HEK293 (cell line): ENCODE data around the gene CPA2.

Source experiments
- EGR2 ChIP-seq: fragments of 450-650 bp; formaldehyde crosslinking; IDR thresholded peaks from 2 replicates; pipeline ENCODE4 v1.5.1; 2016; ENCODE audit warnings: low read depth, missing biosample characterization, missing genetic modification characterization
- GFI1B ChIP-seq: fragments of 450-650 bp; formaldehyde crosslinking; IDR thresholded peaks from 2 replicates; pipeline ENCODE4 v1.5.1; 2016; ENCODE audit warnings: missing biosample characterization, missing genetic modification characterization
- INSM2 ChIP-seq: fragments of 450-650 bp; formaldehyde crosslinking; IDR thresholded peaks from 2 replicates; pipeline ENCODE4 v1.5.1; 2016; ENCODE audit warnings: missing biosample characterization, missing genetic modification characterization
- KLF16 ChIP-seq: fragments of 450-650 bp; formaldehyde crosslinking; IDR thresholded peaks from 2 replicates; pipeline ENCODE4 v1.5.1; 2017; ENCODE audit warnings: missing biosample characterization, missing genetic modification characterization
- REST ChIP-seq: fragments of 450-650 bp; formaldehyde crosslinking; IDR thresholded peaks from 2 replicates; pipeline ENCODE4 v1.5.1; 2016; ENCODE audit warnings: missing biosample characterization, missing genetic modification characterization
- SCRT2 ChIP-seq: fragments of 450-650 bp; formaldehyde crosslinking; IDR thresholded peaks from 2 replicates; pipeline ENCODE4 v1.5.1; 2016; ENCODE audit warnings: missing biosample characterization, missing genetic modification characterization
- TSHZ1 ChIP-seq: fragments of 450-650 bp; formaldehyde crosslinking; IDR thresholded peaks from 2 replicates; pipeline ENCODE4 v1.5.1; 2016; ENCODE audit warnings: missing biosample characterization, missing genetic modification characterization, borderline replicate concordance
- ZBTB10 ChIP-seq: fragments of 450-650 bp; formaldehyde crosslinking; IDR thresholded peaks from 2 replicates; pipeline ENCODE4 v1.5.1; 2016; ENCODE audit warnings: missing biosample characterization, missing genetic modification characterization
- ZBTB20 ChIP-seq: fragments of 450-650 bp; formaldehyde crosslinking; IDR thresholded peaks from 2 replicates; pipeline ENCODE4 v1.5.1; 2016; ENCODE audit warnings: missing biosample characterization, missing genetic modification characterization
- ZNF121 ChIP-seq: fragments of 450-650 bp; formaldehyde crosslinking; IDR thresholded peaks from 2 replicates; pipeline ENCODE4 v1.5.1; 2016; ENCODE audit warnings: missing biosample characterization, missing genetic modification characterization
- ZNF184 ChIP-seq: fragments of 450-650 bp; IDR thresholded peaks from 2 replicates; pipeline ENCODE4 v1.5.1; 2018; ENCODE audit warnings: missing biosample characterization, mild to moderate bottlenecking, missing genetic modification characterization
- ZNF221 ChIP-seq: fragments of 450-650 bp; formaldehyde crosslinking; IDR thresholded peaks from 2 replicates; pipeline ENCODE4 v1.5.1; 2017; ENCODE audit warnings: missing biosample characterization, missing genetic modification characterization, borderline replicate concordance
- ZNF24 ChIP-seq: fragments of 450-650 bp; formaldehyde crosslinking; IDR thresholded peaks from 2 replicates; pipeline ENCODE4 v1.5.1; 2016; ENCODE audit warnings: missing biosample characterization, missing genetic modification characterization
- ZNF302 ChIP-seq: fragments of 450-650 bp; formaldehyde crosslinking; IDR thresholded peaks from 2 replicates; pipeline ENCODE4 v1.5.1; 2016; ENCODE audit warnings: missing biosample characterization, missing genetic modification characterization, low read depth
- ZNF548 ChIP-seq: fragments of 450-650 bp; formaldehyde crosslinking; IDR thresholded peaks from 2 replicates; pipeline ENCODE4 v1.5.1; 2016; ENCODE audit warnings: missing biosample characterization, missing genetic modification characterization
- ZNF585B ChIP-seq: fragments of 450-650 bp; formaldehyde crosslinking; IDR thresholded peaks from 2 replicates; pipeline ENCODE4 v1.5.1; 2016; ENCODE audit warnings: missing biosample characterization, missing genetic modification characterization
- ZNF600 ChIP-seq: fragments of 450-650 bp; formaldehyde crosslinking; IDR thresholded peaks from 2 replicates; pipeline ENCODE4 v1.5.1; 2016; ENCODE audit warnings: missing biosample characterization, missing genetic modification characterization
- ZNF654 ChIP-seq: fragments of 450-650 bp; formaldehyde crosslinking; IDR thresholded peaks from 2 replicates; pipeline ENCODE4 v1.5.1; 2016; ENCODE audit warnings: low read depth, missing biosample characterization, missing genetic modification characterization
- ZNF677 ChIP-seq: fragments of 450-650 bp; IDR thresholded peaks from 2 replicates; pipeline ENCODE4 v1.5.0; 2018; ENCODE audit warnings: missing biosample characterization, mild to moderate bottlenecking, missing genetic modification characterization, moderate library complexity
- ZNF704 ChIP-seq: fragments of 450-650 bp; formaldehyde crosslinking; IDR thresholded peaks from 2 replicates; pipeline ENCODE4 v1.5.1; 2016; ENCODE audit warnings: missing biosample characterization, missing genetic modification characterization
- ZNF707 ChIP-seq: fragments of 450-650 bp; formaldehyde crosslinking; IDR thresholded peaks from 2 replicates; pipeline ENCODE4 v1.5.1; 2016; ENCODE audit warnings: missing biosample characterization, missing genetic modification characterization
- ZNF776 ChIP-seq: fragments of 450-650 bp; formaldehyde crosslinking; IDR thresholded peaks from 2 replicates; pipeline ENCODE4 v1.5.0; 2017; ENCODE audit warnings: missing biosample characterization, missing genetic modification characterization, borderline replicate concordance
- ZSCAN5A ChIP-seq: fragments of 450-650 bp; formaldehyde crosslinking; IDR thresholded peaks from 2 replicates; pipeline ENCODE4 v1.5.1; 2016; ENCODE audit warnings: missing biosample characterization, missing genetic modification characterization

The CPA2 gene

GRCh38 chr7:130242198-130243014 is 24.3 kb upstream of the CPA2 start (continued):
- TF ChIP-seq REST (tag by site-specific recombination) (no peak), ZNF221 (no peak), GFI1B (tag by site-specific recombination) (no peak), KLF16 (tag by site-specific recombination) (no peak), ZNF600 (no peak), ZNF548 (tag by site-specific recombination) (no peak), ZNF121 (tag by site-specific recombination) (no peak), ZNF704 (tag by site-specific recombination) (no peak), ZNF654 (tag by site-specific recombination) (peak; percentile 96), ZNF677 (no peak), ZNF585B (tag by site-specific recombination) (no peak), ZNF707 (tag by site-specific recombination) (no peak), ZNF302 (tag by site-specific recombination) (no peak), SCRT2 (tag by site-specific recombination) (peak; percentile 59; the same call in 1 of the 2 replicates), EGR2 (tag by site-specific recombination) (no peak), ZNF776 (tag by site-specific recombination) (no peak), TSHZ1 (tag by site-specific recombination) (no peak), INSM2 (tag by site-specific recombination) (no peak), ZBTB20 (tag by site-specific recombination) (no peak), ZNF24 (tag by site-specific recombination) (no peak), ZBTB10 (tag by site-specific recombination) (no peak), ZNF184 (tag by site-specific recombination) (no peak), ZSCAN5A (tag by site-specific recombination) (no peak)
